GM12892 (cell line): ENCODE measurements around the gene SH3RF3.

Experiments
- DNase-seq: peaks from one replicate; pipeline ENCODE4 v3.0.0; 2011; ENCODE audit not compliant: insufficient read length
- FAIRE-seq: peaks from 2 replicates; lab custom pipeline; 2011; peaks lifted over from hg19 to GRCh38; lab: Jason Lieb, UNC
- POLR2A ChIP-seq: IDR thresholded peaks from 2 replicates; pipeline ENCODE4 v1.6.1; 2011; ENCODE audit warnings: low read depth, low read length, control low read depth
- POLR2AphosphoS5 ChIP-seq: IDR thresholded peaks from 2 replicates; pipeline ENCODE4 v1.6.1; 2011; ENCODE audit warnings: low read depth, low read length, control low read depth
- TAF1 ChIP-seq: IDR thresholded peaks from 2 replicates; pipeline ENCODE4 v1.6.1; 2011; ENCODE audit warnings: low read depth, mild to moderate bottlenecking, control low read depth, low read length, borderline replicate concordance

SH3RF3 gene

DNA sequence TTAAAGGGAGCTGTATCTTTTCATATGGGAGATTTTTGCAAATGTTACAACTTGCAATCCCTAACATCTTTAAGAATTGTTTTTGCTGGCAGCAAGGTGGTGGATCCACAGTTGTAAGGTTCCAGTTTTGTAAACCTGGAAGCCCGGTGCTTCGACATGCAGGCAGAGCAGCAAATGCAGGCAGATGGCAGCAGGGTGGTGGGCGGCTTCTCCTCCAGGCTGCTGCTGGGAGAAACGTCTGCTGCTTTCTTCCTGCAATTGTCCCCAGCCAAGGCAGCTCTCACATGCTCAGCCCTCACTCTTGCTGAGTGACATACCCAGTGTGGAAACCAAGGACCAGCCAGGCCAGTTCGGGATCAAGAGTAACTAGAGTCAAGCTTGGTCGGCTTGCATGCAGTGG is 318.8 kb downstream of the SH3RF3 start:
- no peak for FAIRE-seq
- no peak for DNase-seq
- TF ChIP-seq POLR2AphosphoS5: no peak
- no peak for TF ChIP-seq TAF1
- no peak for TF ChIP-seq POLR2A

DNA sequence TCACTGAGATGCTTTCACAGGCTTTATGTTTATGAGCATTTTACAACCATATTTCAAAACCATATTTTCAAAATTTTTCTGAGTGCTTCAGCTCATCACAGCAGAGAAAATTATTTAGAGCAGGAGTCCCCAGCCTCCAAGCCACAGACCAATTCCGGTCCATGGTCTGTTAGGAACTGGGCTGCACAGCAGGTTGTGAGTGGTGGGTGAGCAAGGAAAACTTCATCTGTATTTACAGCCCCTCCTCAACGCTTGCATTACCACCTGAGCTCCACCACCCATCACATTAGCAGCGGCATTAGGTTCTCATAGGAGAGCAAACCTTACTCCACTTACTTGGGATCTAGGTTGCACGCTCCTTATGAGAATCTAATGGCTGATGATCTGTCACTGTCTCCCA is 319.2 kb downstream of the SH3RF3 start:
- DNase-seq (no peak), FAIRE-seq (no peak)
- TF ChIP-seq POLR2AphosphoS5 (no peak), POLR2A (no peak), TAF1 (no peak)

- DNase-seq: no peak
- TF ChIP-seq POLR2AphosphoS5 (no peak), TAF1 (no peak), POLR2A (no peak)
- no peak for FAIRE-seq
Observed at GRCh38 chr2:109448946-109449788, 320.2 kb downstream of the SH3RF3 start.

DNA sequence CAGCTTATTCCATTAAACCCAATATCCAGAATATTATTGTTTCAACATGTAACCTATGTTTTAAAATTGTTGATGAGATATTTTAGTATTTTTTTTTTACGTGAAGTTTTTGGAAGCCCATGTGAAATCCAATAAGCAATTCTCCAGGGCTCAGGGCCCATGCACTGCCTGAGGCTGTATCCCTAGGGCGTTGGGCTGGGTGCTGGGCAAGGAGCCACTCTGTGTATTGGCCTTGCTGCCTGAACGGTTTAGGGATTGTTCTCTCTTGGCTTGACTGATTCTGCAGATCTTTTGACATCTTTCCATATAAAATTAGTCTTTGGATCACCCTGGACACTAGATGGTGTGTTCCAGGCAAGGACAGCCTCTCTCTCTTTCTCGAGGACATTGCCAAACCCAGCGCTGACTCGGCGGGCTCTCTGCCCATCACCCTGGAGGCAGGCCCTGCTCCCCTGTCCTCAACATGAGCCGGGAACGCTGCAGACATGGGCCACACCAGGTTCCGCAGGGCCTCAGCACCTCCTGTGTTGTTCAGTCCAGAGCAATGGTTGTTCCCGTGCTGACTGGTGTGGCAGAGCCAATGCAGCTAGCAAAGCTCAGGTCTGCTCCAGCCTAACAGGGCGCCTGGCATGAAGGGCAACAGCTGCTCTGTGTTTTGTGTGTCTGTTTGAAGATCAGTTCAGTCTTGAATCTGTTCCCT is 321.7 kb downstream of the SH3RF3 start:
- TF ChIP-seq POLR2A (no peak), POLR2AphosphoS5 (no peak), TAF1 (no peak)

DNA sequence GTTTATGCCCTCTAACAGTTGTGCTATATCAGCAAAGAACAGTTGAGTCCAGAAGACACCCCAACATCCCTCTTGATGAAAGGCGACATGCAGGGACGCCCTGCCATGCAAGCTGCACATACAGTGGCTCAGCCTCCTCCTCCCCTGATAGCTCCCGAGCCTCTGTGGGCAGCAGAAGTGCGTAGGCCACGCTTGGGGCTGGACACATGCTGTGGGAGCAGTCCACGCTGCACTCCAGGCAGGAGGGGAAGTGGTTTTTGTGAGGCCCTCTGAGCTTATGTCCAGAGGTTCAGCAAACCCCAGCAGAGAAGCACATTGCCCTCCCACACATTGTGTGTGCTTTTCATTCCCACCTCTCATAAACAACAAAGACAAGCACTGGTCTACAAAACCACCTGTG is 322.7 kb downstream of the SH3RF3 start:
- no peak for TF ChIP-seq POLR2AphosphoS5
- no peak for FAIRE-seq
- no peak for DNase-seq

More for the DNA sequence above, 321.7 kb downstream of the SH3RF3 start:
- DNase-seq (no peak), FAIRE-seq (no peak)

DNA sequence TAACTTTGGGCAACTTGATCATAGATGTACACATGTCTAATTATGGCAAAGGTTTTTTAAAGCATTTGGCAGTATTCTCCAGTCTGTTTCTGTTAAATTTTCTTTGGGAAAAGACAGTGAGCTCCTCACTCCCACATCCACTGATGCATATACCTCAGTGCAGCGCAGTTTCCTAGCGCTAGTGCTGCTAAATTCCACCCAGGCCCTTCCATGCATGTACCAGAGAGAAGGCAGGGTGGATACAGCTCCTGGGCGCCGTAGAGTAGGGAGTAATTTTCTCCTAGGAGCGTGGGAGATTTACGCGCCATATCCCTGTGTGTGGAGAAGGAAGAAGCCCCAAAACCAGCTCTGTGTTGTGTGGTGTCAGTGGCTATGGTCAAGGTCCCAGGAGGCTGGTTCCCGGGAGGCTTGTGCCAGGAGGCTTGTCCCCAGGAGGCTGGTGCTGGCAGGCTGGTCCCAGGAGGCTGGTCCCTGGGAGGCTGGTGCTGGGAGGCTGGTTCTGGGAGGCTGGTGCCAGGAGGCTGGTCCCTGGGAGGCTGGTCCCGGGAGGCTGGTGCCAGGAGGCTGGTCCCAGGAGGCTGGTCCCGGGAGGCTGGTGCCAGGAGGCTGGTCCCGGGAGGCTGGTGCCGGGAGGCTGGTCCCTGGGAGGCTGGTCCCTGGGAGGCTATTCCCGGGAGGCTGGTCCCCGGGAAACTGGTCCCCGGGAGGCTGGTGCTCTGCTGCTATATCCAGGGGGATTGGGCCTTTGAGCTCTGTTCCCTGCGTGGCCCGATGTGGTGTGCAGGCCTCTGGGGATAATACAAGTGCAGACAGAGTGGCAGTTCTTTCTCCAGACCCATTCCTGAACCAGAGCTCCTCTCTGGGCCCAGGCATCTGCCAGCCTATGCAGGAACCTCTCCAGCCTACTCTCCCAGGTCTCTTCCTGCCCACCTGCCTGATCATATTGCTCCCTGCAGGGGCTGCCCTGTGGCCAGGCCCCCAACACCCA is 323.6 kb downstream of the SH3RF3 start:
- FAIRE-seq (no peak), DNase-seq (no peak)
- TF ChIP-seq TAF1: no peak
- no peak for TF ChIP-seq POLR2A
- TF ChIP-seq POLR2AphosphoS5: no peak

DNA sequence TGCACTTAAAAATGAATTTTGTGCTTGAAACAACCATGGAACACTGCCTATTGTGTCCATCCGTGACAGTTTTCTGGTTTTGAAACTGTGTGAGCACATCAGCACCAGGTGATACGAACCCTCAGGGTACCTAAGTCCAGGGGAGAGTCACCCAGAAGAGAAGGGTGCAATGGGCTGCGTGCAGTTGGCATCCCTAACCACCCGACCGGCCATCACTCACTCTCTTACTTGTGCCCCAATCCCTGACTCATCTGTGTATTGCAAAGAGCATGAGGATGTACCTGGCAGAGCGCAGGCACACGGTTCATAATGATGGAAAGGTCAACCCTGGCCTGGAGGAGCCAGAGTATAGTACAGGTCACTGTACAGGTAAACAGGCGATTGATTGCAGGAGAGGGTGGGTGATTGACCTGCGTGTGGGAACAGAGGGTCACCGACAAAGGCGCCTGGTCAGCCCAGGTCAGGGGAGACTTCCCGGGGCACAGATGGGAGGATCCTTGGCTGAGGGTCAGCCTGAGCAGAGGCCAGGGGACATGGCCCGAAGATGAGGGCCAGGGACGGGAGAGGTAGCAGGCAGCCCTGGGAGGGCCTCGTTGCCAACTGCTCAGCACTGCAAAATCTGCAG is 324.5 kb downstream of the SH3RF3 start:
- FAIRE-seq: no peak

DNA sequence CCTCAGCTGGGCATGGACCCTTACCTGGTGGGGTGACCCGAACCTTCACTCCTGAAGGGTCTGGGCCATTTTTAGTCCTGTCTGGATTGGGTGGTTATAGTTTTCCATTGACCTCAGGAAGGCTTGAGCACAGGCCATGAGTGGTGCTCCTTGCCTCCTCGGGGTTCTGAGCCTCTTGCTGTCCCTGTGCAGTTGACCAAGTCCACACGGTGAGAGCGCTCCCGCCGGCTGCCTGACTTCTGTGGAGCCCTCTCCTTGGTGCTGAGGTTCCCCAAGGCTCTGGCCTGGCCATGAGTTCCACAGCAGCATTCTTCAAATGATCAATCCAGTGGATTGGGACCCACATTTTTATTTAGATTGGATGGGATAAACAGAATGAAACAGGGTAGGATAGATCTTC is 325.3 kb downstream of the SH3RF3 start:
- FAIRE-seq (no peak), DNase-seq (no peak)
- TF ChIP-seq TAF1 (no peak), POLR2AphosphoS5 (no peak), POLR2A (no peak)

More for the DNA sequence above, 324.5 kb downstream of the SH3RF3 start:
- TF ChIP-seq POLR2A (no peak), POLR2AphosphoS5 (no peak), TAF1 (no peak)
- DNase-seq: no peak

GRCh38 chr2:109454765-109455394 is 325.9 kb downstream of the SH3RF3 start:
- TF ChIP-seq TAF1 (no peak), POLR2AphosphoS5 (no peak), POLR2A (no peak)
- FAIRE-seq (no peak), DNase-seq (no peak)

DNA sequence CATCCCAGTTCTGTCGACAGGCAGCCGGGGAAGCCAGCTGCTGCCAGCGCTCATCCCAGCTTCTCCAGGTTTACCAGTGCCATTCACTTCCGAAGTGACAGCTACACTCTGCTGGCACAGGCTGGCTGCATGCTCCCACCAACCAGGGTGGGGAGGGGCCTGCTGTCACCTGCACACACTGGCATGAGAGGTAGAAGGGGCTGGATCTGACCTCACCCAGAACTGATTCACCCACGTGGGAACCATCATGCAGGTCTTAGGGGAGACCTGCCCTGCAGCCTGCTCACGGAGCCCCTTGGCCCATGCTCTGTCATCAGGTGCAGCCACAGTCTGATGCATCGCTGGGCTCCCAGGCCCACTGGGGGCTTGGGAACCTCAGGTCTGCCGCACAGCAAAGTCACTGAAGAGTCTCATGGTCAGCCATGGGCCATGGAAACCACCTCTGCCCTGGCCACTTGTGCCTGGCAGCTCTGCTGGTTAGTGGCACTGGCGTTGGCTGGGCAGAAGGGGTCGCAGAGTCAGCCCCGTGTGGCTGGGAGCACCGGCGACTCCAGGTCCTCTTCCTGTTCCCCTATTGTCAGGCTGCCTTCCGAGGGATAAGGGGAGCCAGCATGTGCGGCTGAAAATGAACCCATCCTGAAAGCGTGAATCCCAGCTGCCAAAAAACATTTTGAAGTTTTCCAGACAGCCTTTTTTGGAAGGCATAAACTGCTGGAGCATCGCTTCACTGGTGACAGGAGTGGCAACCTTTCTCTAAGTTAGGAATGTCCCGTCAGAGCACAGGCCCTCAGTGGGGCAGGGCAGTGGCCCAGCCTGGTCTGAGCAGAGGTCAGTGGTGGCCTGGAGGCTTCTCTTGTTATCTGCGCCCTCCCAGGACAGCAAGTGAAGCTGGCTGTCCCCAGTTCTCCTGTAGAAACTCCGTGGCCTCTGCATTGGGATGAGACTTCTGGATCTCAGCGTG is 327.0 kb downstream of the SH3RF3 start:
- FAIRE-seq (no peak), DNase-seq (no peak)
- TF ChIP-seq TAF1: no peak
- TF ChIP-seq POLR2AphosphoS5: no peak
- TF ChIP-seq POLR2A: no peak
